ENCODE results near the gene PITPNM3. TPM values are rescaled to one million over a fixed set of nuclear protein-coding genes. Genes with fewer than 3 reads are reported as not detected.

PITPNM3 gene
- total RNA-seq, 2 donors from 2014 or later = 5.3 to 7.9 TPM

DNA sequence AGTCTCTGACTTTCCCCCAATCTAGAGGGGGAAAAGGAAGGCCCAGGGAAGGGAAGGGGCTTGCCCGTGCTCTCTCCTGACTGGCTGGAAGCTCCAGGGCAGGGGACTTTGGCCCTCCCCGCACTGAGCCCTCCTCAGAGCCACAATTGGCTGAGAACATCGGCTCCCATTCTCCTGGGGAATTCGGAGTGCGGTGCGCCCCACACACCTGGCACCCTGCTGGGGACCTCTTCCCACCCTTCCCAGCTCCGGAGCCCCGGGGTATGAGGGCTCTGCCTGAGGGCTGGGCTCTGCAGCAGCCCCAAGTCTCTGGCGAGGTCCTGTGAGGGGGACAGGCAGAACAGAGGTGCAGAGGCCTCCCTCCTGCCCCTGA, 76.1 kb downstream of the PITPNM3 start:
- Histone ChIP-seq H3K4me1 (replicated peaks) (no peaks in the 10 kb centered on the region), H3K27me3 (replicated peaks; ENCODE audit: insufficient read depth) (no peaks in the 10 kb centered on the region), H3K4me3 (no peak overlapping the region), H3K36me3 (no peaks in the 10 kb centered on the region), H3K9me3 (no peaks in the 10 kb centered on the region), H3K27ac (no peak overlapping the region)
- DNase-seq (ENCODE audit: low spot score) = no peak
- TF ChIP-seq POLR2A (IDR thresholded peaks at IDR 0.05) = no peak
- TF ChIP-seq CTCF (IDR thresholded peaks at IDR 0.05) = no peak
- TF ChIP-seq POLR2AphosphoS5 (IDR thresholded peaks at IDR 0.05) = no peak
- intact Hi-C loops (cut with DNase I) = no loop called here
- 51% methylated on average over 4 of the region's 9 CpGs for WGBS

DNA sequence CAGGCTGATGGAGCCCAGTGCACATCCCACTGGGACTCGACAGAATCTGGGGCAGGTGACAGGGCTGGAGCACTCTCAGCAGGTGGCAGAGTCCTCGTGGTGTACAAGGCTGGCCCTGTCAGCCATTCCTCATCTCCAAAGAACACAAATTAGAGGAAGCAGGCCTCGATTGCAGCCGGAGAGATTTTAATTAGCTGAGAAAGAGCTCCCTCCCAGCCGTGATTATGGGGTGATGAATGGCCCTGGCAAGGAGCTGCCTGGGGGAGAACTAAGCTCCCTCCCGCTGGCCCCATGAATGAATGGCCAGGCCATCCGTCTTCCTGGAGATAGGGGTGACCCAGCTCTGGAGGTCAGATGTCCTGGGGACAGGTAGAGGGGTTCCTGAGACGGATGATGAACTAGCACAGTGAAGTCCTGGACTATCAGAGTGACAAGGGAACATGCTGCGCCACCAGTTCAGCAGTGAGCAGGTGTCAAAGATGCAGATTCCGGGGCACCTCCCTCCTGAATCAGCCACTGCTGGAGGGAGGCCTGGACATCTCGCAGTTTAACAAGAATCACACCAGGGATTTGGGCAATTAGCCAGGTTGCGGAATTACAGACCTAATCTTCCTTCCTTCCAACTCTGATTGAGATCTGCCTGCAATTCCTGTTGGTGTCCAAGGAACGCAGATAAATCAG, 76.6 kb downstream of the PITPNM3 start:
- Histone ChIP-seq H3K27ac (no peak overlapping the region), H3K9me3 (no peaks in the 10 kb centered on the region), H3K4me3 (no peak overlapping the region), H3K36me3 (no peaks in the 10 kb centered on the region), H3K4me1 (replicated peaks) (no peaks in the 10 kb centered on the region), H3K27me3 (replicated peaks; ENCODE audit: insufficient read depth) (no peaks in the 10 kb centered on the region)
- TF ChIP-seq CTCF (IDR thresholded peaks at IDR 0.05) = no peak
- no peak for TF ChIP-seq POLR2AphosphoS5 (IDR thresholded peaks at IDR 0.05)
- TF ChIP-seq POLR2A (IDR thresholded peaks at IDR 0.05) = no peak
- 54% methylated on average over 13 of the region's 13 CpGs for WGBS
- no peak for DNase-seq (ENCODE audit: low spot score)
- intact Hi-C loops (cut with DNase I) = no loop called here

DNA sequence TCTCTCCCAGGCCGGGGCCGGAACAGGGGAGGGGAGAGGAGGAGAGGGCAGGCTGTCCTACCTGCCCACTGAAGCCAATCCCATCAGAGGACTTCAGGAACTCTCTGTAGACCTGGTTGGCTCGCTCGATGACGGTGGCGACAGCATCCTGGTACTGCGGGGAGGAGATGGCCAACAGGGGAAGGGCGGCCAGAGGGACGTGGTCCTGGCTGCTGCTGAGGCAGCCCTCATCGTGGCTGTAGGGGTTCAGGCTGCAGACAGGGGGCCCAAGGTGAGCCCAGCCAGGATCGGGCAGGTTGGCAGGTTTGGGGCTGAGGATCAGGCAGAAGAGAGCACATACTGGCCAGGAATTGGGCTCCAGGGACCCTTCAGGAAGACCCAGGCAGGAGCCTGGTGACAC, 77.9 kb downstream of the PITPNM3 start:
- no peak for DNase-seq (ENCODE audit: low spot score)
- no peaks in the 10 kb centered on the region for H3K4me1 ChIP-seq (replicated peaks)
- H3K9me3 ChIP-seq = no peaks in the 10 kb centered on the region
- no peak overlapping the region for H3K4me3 ChIP-seq
- intact Hi-C loops (cut with DNase I) = no loop called here
- TF ChIP-seq CTCF (IDR thresholded peaks at IDR 0.05) (no peak), POLR2A (IDR thresholded peaks at IDR 0.05) (no peak), POLR2AphosphoS5 (IDR thresholded peaks at IDR 0.05) (no peak)
- H3K27ac ChIP-seq = no peak overlapping the region
- H3K36me3 ChIP-seq = no peaks in the 10 kb centered on the region
- WGBS = 90% methylated on average over 11 of the region's 11 CpGs
- H3K27me3 ChIP-seq (replicated peaks; ENCODE audit: insufficient read depth) = no peaks in the 10 kb centered on the region

DNA sequence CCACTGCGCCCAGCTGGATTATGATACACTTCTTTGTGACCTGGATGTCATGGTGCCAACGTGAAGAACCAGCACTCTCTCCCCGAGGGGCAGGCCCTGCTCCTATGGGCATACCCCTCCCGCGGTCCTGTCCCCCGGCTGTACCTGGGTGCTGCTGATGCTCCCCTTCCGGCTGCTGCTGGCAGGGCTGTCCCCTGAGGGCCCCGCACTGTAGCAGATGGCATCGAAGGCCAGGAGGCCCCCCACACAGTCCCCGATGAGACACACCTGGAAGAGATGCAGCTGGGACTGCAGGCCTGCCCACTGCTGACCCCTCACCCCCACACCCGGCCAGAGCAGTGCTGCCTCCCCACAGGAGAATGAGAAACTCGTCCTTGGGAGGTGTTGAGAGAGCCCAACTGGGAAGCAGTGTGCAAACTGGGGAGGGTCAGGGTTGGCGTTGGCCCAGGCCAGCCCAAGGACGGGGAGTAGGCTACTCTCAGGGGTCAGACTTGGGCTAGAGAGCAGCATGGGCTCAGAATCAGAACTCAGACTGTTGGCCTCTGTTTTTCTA, 78.4 kb downstream of the PITPNM3 start:
- TF ChIP-seq POLR2AphosphoS5 (IDR thresholded peaks at IDR 0.05) = no peak
- TF ChIP-seq POLR2A (IDR thresholded peaks at IDR 0.05) = no peak
- no peak for TF ChIP-seq CTCF (IDR thresholded peaks at IDR 0.05)
- DNase-seq (ENCODE audit: low spot score) = no peak
- Histone ChIP-seq H3K27ac (no peak overlapping the region), H3K9me3 (no peaks in the 10 kb centered on the region), H3K36me3 (no peaks in the 10 kb centered on the region), H3K4me3 (no peak overlapping the region), H3K27me3 (replicated peaks; ENCODE audit: insufficient read depth) (no peaks in the 10 kb centered on the region), H3K4me1 (replicated peaks) (no peaks in the 10 kb centered on the region)
- intact Hi-C loops (cut with DNase I) = no loop called here
- 92% methylated on average over 14 of the region's 14 CpGs for WGBS

GRCh38 chr17:6476810-6477179, 79.6 kb downstream of the PITPNM3 start:
- H3K9me3 ChIP-seq = no peaks in the 10 kb centered on the region
- no peaks in the 10 kb centered on the region for H3K4me1 ChIP-seq (replicated peaks)
- 91% methylated on average over 10 of the region's 10 CpGs for WGBS
- H3K36me3 ChIP-seq = no peaks in the 10 kb centered on the region
- no peak overlapping the region for H3K4me3 ChIP-seq
- no peak for TF ChIP-seq POLR2AphosphoS5 (IDR thresholded peaks at IDR 0.05)
- no peak for TF ChIP-seq CTCF (IDR thresholded peaks at IDR 0.05)
- TF ChIP-seq POLR2A (IDR thresholded peaks at IDR 0.05) = no peak
- no peak for DNase-seq (ENCODE audit: low spot score)
- intact Hi-C loops (cut with DNase I) = no loop called here
- H3K27ac ChIP-seq = no peak overlapping the region
- H3K27me3 ChIP-seq (replicated peaks; ENCODE audit: insufficient read depth) = no peaks in the 10 kb centered on the region
